ENCODE data around the gene FAP.

FAP gene

DNA sequence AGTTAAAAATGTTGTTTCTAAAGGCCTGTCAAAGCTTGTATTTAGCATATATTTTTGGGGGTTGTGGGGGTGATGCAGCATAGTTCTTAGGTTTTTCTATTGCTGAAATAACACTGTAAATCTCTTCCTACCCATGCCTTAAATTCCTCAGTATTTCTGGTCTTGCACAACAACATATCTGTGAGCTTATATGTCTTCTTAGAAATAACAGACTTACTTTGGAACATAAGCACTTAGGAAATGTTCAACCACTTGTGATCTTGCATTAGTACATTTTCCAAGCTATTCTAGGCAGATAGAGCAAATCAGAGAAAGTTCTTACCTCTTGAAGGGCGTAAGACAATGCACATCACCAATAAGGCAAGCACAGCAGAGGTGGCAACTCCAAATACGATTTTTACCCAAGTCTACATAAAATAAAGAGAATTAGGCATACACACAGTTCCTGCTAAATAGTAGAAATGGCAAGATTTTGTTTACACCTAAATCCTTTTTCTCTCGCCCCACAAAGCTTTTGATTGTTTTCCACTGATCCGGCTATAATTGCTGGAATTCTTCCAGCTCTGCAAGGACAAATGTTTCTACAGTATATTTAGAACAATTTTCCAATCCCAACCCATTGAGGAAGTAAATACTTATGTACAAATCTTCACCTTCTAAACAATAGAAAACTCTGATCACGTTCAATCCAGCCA lies 512 bp downstream of the FAP start:
- DNase-seq, result peak; percentile 66

GRCh38 chr2:162241571-162241970 lies 1.7 kb downstream of the FAP start:
- DNase-seq, result no peak

DNA sequence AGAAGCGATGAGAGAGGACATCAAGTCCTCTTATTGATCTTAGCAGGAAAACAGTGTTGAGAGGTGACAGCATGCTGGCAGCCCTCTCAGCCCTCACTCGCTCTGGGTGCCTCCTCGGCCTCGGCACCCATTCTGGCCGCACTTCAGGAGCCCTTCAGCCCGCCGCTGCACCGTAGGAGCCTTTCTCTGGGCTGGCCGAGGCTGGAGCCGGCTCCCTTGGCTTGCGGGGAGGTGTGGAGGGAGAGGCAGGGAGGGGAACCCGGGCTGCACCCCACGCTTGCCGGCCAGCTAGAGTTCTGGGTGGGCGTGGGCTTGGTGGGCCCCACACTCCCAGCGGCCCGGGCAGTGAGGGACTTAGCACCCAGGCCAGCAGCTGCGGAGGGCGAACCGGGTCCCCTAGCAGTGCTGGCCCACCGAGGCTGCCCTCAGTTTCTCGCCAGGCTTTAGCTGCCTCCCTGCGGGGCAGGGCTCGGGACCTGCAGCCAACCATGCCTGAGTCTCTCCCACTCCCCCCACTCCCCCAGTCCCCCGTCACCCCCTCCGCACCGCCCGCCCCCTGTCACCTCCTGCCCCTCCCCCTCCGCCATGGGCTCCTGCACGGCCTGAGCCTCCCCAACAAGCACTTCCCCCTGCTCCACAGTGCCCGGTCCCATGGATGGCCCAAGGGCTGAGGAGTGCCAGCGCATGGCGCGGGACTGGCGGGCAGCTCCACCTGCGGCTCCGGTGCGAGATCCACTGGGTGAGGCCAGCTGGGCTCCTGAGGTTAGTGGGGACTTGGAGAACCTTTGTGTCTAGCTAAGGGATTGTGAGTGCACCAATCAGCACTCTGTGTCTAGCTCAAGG lies 8.4 kb downstream of the FAP start:
- no peak for DNase-seq

GRCh38 chr2:162233197-162233596 lies 10.0 kb downstream of the FAP start:
- no peak for DNase-seq

- DNase-seq, result no peak
Measured at GRCh38 chr2:162232671-162233070, 10.6 kb downstream of the FAP start.

GRCh38 chr2:162232027-162232426 lies 11.2 kb downstream of the FAP start:
- no peak for DNase-seq

- no peak for DNase-seq
Measured at GRCh38 chr2:162230761-162231160, 12.5 kb downstream of the FAP start.

GRCh38 chr2:162226836-162227235 lies 16.4 kb downstream of the FAP start:
- DNase-seq, result no peak

DNA sequence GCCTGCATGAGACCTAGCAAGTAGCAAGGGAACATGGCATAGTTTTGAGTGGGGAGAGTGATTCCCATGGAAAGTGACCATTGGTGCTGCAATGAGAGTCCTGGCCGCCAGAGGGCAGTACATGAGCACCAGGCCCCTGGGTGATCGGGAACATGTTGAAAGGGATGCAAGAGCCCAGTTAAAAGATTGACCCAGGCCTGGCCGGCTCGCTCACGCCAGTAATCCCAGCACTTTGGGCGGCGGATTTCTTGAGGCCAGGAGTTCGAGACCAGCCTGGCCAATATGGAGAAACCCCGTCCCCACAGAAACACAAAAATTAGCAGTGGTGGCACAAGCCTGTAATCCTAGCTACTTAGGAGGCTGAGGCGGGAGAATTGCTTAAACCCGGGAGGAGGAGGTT lies 22.2 kb downstream of the FAP start:
- DNase-seq, result peak; percentile 35

- DNase-seq, result no peak
Measured at GRCh38 chr2:162220368-162220767, 22.9 kb downstream of the FAP start.

DNA sequence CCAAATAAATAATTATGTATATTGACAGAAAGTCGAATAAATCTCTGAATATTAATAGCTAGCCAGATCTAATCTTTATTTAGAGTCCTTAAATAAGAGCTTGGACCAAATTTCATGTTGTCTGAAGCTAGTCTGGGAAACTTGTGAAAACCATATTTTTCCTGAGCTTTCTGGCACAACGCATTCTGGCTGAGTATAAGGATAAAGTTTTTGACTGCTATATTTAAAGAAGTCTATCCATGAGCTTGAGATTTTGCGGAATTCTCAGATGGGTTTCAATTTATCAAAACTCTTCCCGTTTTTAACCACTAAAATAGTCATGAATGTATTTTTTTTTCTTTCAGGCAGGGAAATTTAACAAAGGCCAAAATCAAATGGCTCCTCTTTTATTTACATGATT lies 23.8 kb downstream of the FAP start:
- no peak for DNase-seq

GRCh38 chr2:162217598-162217997 lies 25.6 kb downstream of the FAP start:
- DNase-seq, result no peak

DNA sequence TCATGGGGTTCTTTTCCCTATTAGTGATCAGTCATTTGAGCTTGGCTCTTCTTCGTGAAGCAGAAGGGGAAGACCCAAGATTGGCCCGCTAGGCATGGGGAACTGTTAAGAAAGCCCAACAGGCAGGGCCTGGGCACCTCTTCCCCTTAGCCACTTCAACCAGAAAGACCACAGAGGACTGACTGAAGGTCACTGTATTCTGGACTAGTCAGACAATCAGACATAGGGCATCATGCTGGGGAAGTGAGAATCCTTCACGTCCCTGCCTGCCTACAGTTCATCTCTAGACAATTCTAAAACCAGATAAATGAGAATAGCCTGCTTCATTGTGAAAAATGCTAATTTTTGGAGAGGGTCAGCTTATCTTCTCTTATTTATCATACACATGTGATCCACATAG lies 28.1 kb downstream of the FAP start:
- no peak for DNase-seq

GRCh38 chr2:162212366-162212765 lies 30.9 kb downstream of the FAP start:
- DNase-seq, result no peak

GRCh38 chr2:162211732-162212131 lies 31.5 kb downstream of the FAP start:
- DNase-seq, result no peak

DNA sequence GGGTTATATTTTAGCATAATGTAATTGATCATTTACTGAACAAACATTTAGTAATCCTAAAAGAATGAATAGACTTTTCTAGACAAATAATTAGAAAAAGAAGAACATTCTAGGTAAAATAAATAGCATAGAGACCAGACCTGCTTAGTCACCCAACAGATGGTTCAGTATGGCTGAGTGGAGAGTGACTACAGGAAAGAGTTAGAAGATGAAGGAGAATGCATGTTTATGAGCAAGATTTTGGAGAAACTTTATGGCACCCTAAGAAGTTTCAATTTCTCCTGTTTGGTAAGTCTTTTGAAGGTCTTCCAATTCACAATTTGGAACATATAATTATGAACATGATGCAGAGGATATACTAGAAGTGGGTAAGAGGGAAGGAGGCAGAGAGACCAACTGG lies 32.9 kb downstream of the FAP start:
- DNase-seq, result no peak

DNA sequence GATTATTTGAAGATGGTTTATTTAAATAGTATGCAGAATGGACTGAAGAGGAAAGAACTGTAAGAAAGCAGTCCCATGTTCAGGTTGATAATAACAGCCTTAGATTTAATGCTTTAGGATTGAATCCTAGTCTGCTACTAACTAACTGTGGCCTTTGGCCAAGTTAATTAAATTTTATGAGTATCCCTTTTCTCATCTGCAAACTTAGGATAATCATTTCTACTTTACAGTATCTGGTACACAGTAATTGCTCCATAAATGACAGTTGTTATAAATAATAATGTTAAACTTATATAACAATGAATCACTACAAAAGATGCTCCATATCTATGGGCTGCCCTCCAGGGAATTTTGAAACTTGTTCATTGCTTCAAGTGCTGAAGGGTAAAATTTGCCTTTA lies 41.0 kb downstream of the FAP start:
- no peak for DNase-seq

- DNase-seq, result no peak
Measured at GRCh38 chr2:162200636-162201035, 42.6 kb downstream of the FAP start.

DNA sequence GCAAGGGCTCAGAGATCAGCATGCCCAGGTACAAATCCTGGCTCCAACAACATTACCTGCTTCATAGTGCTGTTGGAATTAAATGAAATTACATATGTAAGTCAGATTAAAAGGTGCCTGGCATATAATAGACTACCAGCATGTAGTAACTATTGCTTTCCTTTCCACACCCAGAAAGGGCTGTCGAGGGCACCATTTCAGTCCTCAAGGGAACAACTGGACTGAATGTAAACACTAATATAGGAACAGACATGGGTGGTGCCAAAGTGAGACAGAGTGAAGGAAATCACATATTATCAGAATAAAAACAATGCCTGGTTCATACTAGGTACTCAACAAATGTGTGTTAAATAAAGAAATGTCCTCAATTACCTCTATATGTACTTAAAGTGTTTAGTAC lies 43.3 kb downstream of the FAP start:
- no peak for DNase-seq

GRCh38 chr2:162198239-162198638 lies 45.0 kb downstream of the FAP start:
- DNase-seq, result no peak

GRCh38 chr2:162197069-162197825 lies 46.0 kb downstream of the FAP start:
- DNase-seq, result no peak

DNA sequence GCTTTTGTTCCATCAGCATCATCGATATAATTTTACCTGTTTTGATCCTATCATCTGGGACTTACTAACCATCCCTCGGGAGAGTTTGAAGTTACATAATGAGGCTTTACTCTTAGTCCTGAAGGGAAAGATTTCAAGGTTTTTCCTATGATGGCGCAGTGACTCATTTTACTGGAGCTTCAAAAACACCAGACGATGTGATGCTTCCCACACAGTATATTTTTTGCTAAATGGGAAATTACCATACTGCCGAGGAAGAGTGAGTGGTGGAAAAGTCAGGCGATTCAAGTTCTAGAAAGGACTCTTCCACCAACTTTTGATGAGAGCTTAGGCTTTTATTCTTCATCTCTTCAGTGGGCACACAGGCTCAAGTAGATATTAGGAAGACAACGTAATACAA lies 46.6 kb downstream of the FAP start:
- no peak for DNase-seq

DNA sequence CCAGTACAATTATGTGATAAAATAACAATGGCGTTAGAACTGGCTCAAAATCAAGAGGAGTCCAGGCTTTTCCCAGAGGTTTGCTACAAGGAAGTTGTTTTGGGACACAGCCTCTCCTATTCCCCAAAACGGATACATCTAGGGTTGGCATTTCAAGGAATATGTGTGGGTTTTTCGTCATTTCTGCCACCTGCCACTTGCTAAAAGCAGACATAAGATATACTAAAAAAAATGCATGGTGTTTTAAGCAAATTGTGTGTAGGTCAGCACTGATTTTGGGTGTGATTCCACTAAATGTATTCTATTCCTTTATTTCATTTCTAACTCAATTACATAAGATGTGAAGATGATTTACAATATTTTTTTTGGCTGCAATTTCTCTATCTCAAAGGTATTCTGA lies 54.8 kb downstream of the FAP start:
- DNase-seq, result no peak
